GM12878 (cell line): Measurements from ENCODE around the gene BMF. TPM values are rescaled to one million over a fixed set of nuclear protein-coding genes. Genes with fewer than 3 reads are reported as not detected.

Experiments used
- BACH1 ChIP-seq: fragments of 450-650 bp; IDR thresholded peaks from 2 replicates; pipeline ENCODE4 v1.6.1; 2017; ENCODE audit warnings: mild to moderate bottlenecking, borderline replicate concordance
- BHLHE40 ChIP-seq, 2 experiments: fragments of 450-650 bp in 1 of 2; IDR thresholded peaks; 2 replicates each; pipeline ENCODE4 v1.6.1; 2011 to 2017; ENCODE audit warnings: low read depth in 2 of 2, borderline replicate concordance in 1 of 2, improper control_type of control experiment in 1 of 2, low read length in 1 of 2, mild to moderate bottlenecking in 1 of 2
- CBFB ChIP-seq: IDR thresholded peaks from 2 replicates; pipeline ENCODE4 v1.6.1; 2016; ENCODE audit warnings: antibody characterized with exemption, low read depth
- CEBPB ChIP-seq, 2 experiments: fragments of 150-350 bp in 1 of 2; IDR thresholded peaks; 2 replicates each; pipeline ENCODE4 v1.6.1; 2012 to 2014; ENCODE audit warnings: low read depth in 2 of 2, low read length in 2 of 2, borderline replicate concordance in 1 of 2, inconsistent platforms in 1 of 2
- CREB1 ChIP-seq: IDR thresholded peaks from 2 replicates; pipeline ENCODE4 v1.6.1; 2012; ENCODE audit warnings: low read depth, mild to moderate bottlenecking, inconsistent platforms
- E4F1 ChIP-seq: fragments of 450-650 bp; IDR thresholded peaks from 2 replicates; pipeline ENCODE4 v1.6.1; 2018; ENCODE audit warnings: borderline replicate concordance, mild to moderate bottlenecking; ENCODE audit not compliant: partially characterized antibody
- ELK1 ChIP-seq: IDR thresholded peaks from 2 replicates; pipeline ENCODE4 v1.6.1; 2012; ENCODE audit warnings: low read depth, low read length, improper control_type of control experiment
- FOXK2 ChIP-seq: fragments of 450-650 bp; IDR thresholded peaks from 2 replicates; pipeline ENCODE4 v1.6.1; 2017; ENCODE audit warnings: mild to moderate bottlenecking, moderate library complexity
- HDGF ChIP-seq: fragments of 450-650 bp; IDR thresholded peaks from 2 replicates; pipeline ENCODE4 v1.6.1; 2016; ENCODE audit warnings: antibody characterized with exemption
- JUNB ChIP-seq: IDR thresholded peaks from 2 replicates; pipeline ENCODE4 v1.6.1; 2016; ENCODE audit warnings: antibody characterized with exemption, mild to moderate bottlenecking
- JUND ChIP-seq: IDR thresholded peaks from 2 replicates; pipeline ENCODE4 v1.6.1; 2012; ENCODE audit warnings: low read depth, mild to moderate bottlenecking, low read length, improper control_type of control experiment, moderate library complexity
- MEF2A ChIP-seq: IDR thresholded peaks from 2 replicates; pipeline ENCODE4 v1.6.1; 2011; ENCODE audit warnings: low read depth, mild to moderate bottlenecking, low read length, moderate library complexity; ENCODE audit not compliant: insufficient read depth
- NBN ChIP-seq: fragments of 450-650 bp; IDR thresholded peaks from 2 replicates; pipeline ENCODE4 v1.6.1; 2016
- NKRF ChIP-seq: fragments of 450-650 bp; conservative IDR thresholded peaks from 2 replicates; pipeline ENCODE4 v1.6.1; 2017; ENCODE audit warnings: mild to moderate bottlenecking, moderate library complexity
- POU2F2 ChIP-seq: IDR thresholded peaks from 3 replicates; pipeline ENCODE4 v1.6.1; 2011; ENCODE audit warnings: low read depth, mild to moderate bottlenecking, low read length, borderline replicate concordance
- RAD21 ChIP-seq: IDR thresholded peaks from 2 replicates; pipeline ENCODE4 v1.6.1; 2011; ENCODE audit warnings: mild to moderate bottlenecking, low read depth, low read length, moderate library complexity; ENCODE audit not compliant: insufficient read depth
- SPI1 ChIP-seq: IDR thresholded peaks from 2 replicates; pipeline ENCODE4 v1.6.1; 2011; ENCODE audit warnings: low read depth, mild to moderate bottlenecking, low read length, moderate library complexity, borderline replicate concordance; ENCODE audit not compliant: insufficient read depth
- SUPT20H ChIP-seq: IDR thresholded peaks from 2 replicates; pipeline ENCODE4 v1.6.1; 2011; ENCODE audit warnings: low read depth, mild to moderate bottlenecking, low read length, moderate library complexity, borderline replicate concordance; ENCODE audit not compliant: control insufficient read depth
- TAF1 ChIP-seq: IDR thresholded peaks from 2 replicates; pipeline ENCODE4 v1.6.1; 2011; ENCODE audit warnings: mild to moderate bottlenecking, low read depth, low read length, borderline replicate concordance
- USF1 ChIP-seq: IDR thresholded peaks from 2 replicates; pipeline ENCODE4 v1.6.1; 2011; ENCODE audit warnings: borderline replicate concordance, low read depth, mild to moderate bottlenecking, moderate library complexity, mixed read lengths, low read length; ENCODE audit not compliant: insufficient read depth; ENCODE audit errors: extremely low read length
- YY1 ChIP-seq: IDR thresholded peaks from 2 replicates; pipeline ENCODE4 v1.6.1; 2011; ENCODE audit warnings: low read depth, mild to moderate bottlenecking, low read length
- ZBED1 ChIP-seq: IDR thresholded peaks from 2 replicates; pipeline ENCODE4 v1.6.1; 2016; ENCODE audit warnings: borderline replicate concordance
- ZNF217 ChIP-seq: fragments of 450-650 bp; IDR thresholded peaks from 2 replicates; pipeline ENCODE4 v1.6.1; 2017; ENCODE audit warnings: antibody characterized with exemption, mild to moderate bottlenecking
- ZNF622 ChIP-seq: fragments of 450-650 bp; IDR thresholded peaks from 2 replicates; pipeline ENCODE4 v1.6.1; 2017; ENCODE audit warnings: mild to moderate bottlenecking, inconsistent platforms
- polyA plus RNA-seq, 11 experiments: library from polyadenylated mRNA; depleted of rRNA in 4 of 11; unstranded in 6 of 11; stranded (reverse) in 5 of 11; fragments of >200 nt; fragmentation: Nextera tagmentation in 4 of 11; fragmentation: Illumina TruSeq in 1 of 11; extraction: Ambion mirVana in 4 of 11; extraction: Trizol in 1 of 11; gene quantifications; 1 replicate in 1 of 11; 2 replicates in 10 of 11; pipeline versions ENCODE4 v1.2.1 to v1.2.3, GENCODE V29; 2011 to 2016; ENCODE audit warnings: inconsistent platforms in 2 of 11, missing spikeins in 2 of 11, low read depth in 1 of 11
- total RNA-seq, 4 experiments: library from RNA; depleted of rRNA in 3 of 4; stranded (reverse); fragments of >200 nt in 3 of 4; fragmentation: Illumina TruSeq in 1 of 4; extraction: Trizol in 1 of 4; gene quantifications; 2 replicates each; pipeline versions ENCODE4 v1.2.1 to v1.2.3, GENCODE V29; 2013 to 2021

BMF gene
- total and polyA plus RNA-seq, 10 of the 15 experiments (the other 5 are each of a cell fraction or from before 2014, with no cell fraction given), result 0.82 to 34.9 (median 16.9) TPM

- peak; percentile 52; the same call in 1 of the 2 replicates for TF ChIP-seq NKRF
- no peak for TF ChIP-seq E4F1
- no peak for TF ChIP-seq JUND
- no peak for TF ChIP-seq CREB1
- peak; percentile 72; the same call in 1 of the 2 replicates for TF ChIP-seq HDGF
- no peak for TF ChIP-seq ZBED1
- no peak for TF ChIP-seq POU2F2
- TF ChIP-seq SUPT20H, result no peak
- no peak for TF ChIP-seq CEBPB (IDR thresholded peaks at IDR 0.05; ENCODE audit: borderline replicate concordance in 1 of 2, low read depth in 2 of 2, low read length in 2 of 2)
- no peak for TF ChIP-seq ELK1
- no peak; the same call in 1 of the 2 replicates for TF ChIP-seq FOXK2
- no peak for TF ChIP-seq ZNF217
- no peak for TF ChIP-seq ZNF622
- peak; percentile 65 for TF ChIP-seq NBN
- peak; percentile 14; the same call in 1 of the 2 replicates for TF ChIP-seq BACH1
- peak; percentile 45 for TF ChIP-seq RAD21
- TF ChIP-seq TAF1, result no peak
- no peak for TF ChIP-seq USF1
- peak; percentile 49; the same call in 1 of the 2 replicates for TF ChIP-seq YY1
- no peak for TF ChIP-seq MEF2A
- TF ChIP-seq BHLHE40 (IDR thresholded peaks at IDR 0.05; ENCODE audit: borderline replicate concordance in 1 of 2, low read depth in 2 of 2, low read length in 1 of 2), result peak; percentile 35 to 52; a peak in 1 of 4 replicates
- TF ChIP-seq JUNB, result no peak
- no peak; the same call in 1 of the 2 replicates for TF ChIP-seq CBFB
- TF ChIP-seq SPI1, result peak; percentile 92
Measured at GRCh38 chr15:40104865-40105516, 3.7 kb downstream of the BMF start (continued).
